Epidermal melanocyte (primary cell): Measurements from ENCODE around the gene LURAP1L.

Source experiments
- DNase-seq: peaks from one replicate; pipeline ENCODE4 v3.0.0; 2011; ENCODE audit warnings: low spot score; ENCODE audit not compliant: insufficient read length

Gene LURAP1L

GRCh38 chr9:12812710-12813109 lies 37.9 kb downstream of the LURAP1L start:
- DNase-seq: no peak

- no peak for DNase-seq
Measured at GRCh38 chr9:12813533-12813932, 38.7 kb downstream of the LURAP1L start.

GRCh38 chr9:12813960-12814876 lies 39.4 kb downstream of the LURAP1L start:
- DNase-seq: peak; percentile 80

GRCh38 chr9:12814877-12815237 lies 40.0 kb downstream of the LURAP1L start:
- no peak for DNase-seq

GRCh38 chr9:12815888-12816287 lies 41.1 kb downstream of the LURAP1L start:
- DNase-seq: no peak

- DNase-seq: no peak
Measured at GRCh38 chr9:12816656-12817101, 41.9 kb downstream of the LURAP1L start.

- no peak for DNase-seq
Measured at GRCh38 chr9:12817702-12818101, 42.9 kb downstream of the LURAP1L start.

GRCh38 chr9:12818431-12819000 lies 43.7 kb downstream of the LURAP1L start:
- no peak for DNase-seq

GRCh38 chr9:12819436-12820185 lies 44.8 kb downstream of the LURAP1L start:
- no peak for DNase-seq

GRCh38 chr9:12822111-12822510 lies 47.3 kb downstream of the LURAP1L start:
- DNase-seq: no peak

- no peak for DNase-seq
Measured at GRCh38 chr9:12826924-12827565, 52.2 kb downstream of the LURAP1L start.

- DNase-seq: no peak
Measured at GRCh38 chr9:12833701-12834100, 58.9 kb downstream of the LURAP1L start.

GRCh38 chr9:12838546-12838945 lies 63.7 kb downstream of the LURAP1L start:
- DNase-seq: no peak

GRCh38 chr9:12843735-12844134 lies 68.9 kb downstream of the LURAP1L start:
- DNase-seq: no peak

GRCh38 chr9:12846035-12846434 lies 71.2 kb downstream of the LURAP1L start:
- no peak for DNase-seq

GRCh38 chr9:12847561-12847960 lies 72.7 kb downstream of the LURAP1L start:
- DNase-seq: no peak

- DNase-seq: no peak
Measured at GRCh38 chr9:12849486-12850003, 74.7 kb downstream of the LURAP1L start.

- no peak for DNase-seq
Measured at GRCh38 chr9:12851341-12852090, 76.7 kb downstream of the LURAP1L start.

- no peak for DNase-seq
Measured at GRCh38 chr9:12853051-12853450, 78.2 kb downstream of the LURAP1L start.

- no peak for DNase-seq
Measured at GRCh38 chr9:12854221-12854620, 79.4 kb downstream of the LURAP1L start.

- no peak for DNase-seq
Measured at GRCh38 chr9:12855066-12855465, 80.2 kb downstream of the LURAP1L start.
